WTC11 (cell line): ENCODE measurements around the gene LYRM1.

Experiments
- ATF3 ChIP-seq: sonication (generic); formaldehyde crosslinking; conservative IDR thresholded peaks from 2 replicates; pipeline ENCODE4 v1.8.1; 2022; ENCODE audit warnings: mild to moderate bottlenecking, missing genetic modification reagents
- ATF6 ChIP-seq: sonication (generic); formaldehyde crosslinking; IDR thresholded peaks from 2 replicates; pipeline ENCODE4 v1.8.1; 2023; ENCODE audit warnings: mild to moderate bottlenecking, missing genetic modification reagents
- CTCF ChIP-seq: fragments of 200-600 bp; IDR thresholded peaks from 2 replicates; pipeline ENCODE4 v1.8.0; 2022; ENCODE audit warnings: antibody characterized with exemption
- ESRRA ChIP-seq: sonication (generic); formaldehyde crosslinking; IDR thresholded peaks from 2 replicates; pipeline ENCODE4 v1.8.1; 2022; ENCODE audit warnings: mild to moderate bottlenecking, missing genetic modification reagents, borderline replicate concordance
- HMGXB4 ChIP-seq: sonication (generic); formaldehyde crosslinking; IDR thresholded peaks from 2 replicates; pipeline ENCODE4 v1.8.1; 2023; ENCODE audit warnings: mild to moderate bottlenecking, moderate library complexity, missing genetic modification reagents
- IRF1 ChIP-seq: sonication (generic); formaldehyde crosslinking; IDR thresholded peaks from 2 replicates; pipeline ENCODE4 v1.8.0; 2023; ENCODE audit warnings: missing genetic modification reagents
- JUN ChIP-seq: sonication (generic); formaldehyde crosslinking; IDR thresholded peaks from 2 replicates; pipeline ENCODE4 v1.8.0; 2023; ENCODE audit warnings: mild to moderate bottlenecking, missing genetic modification reagents
- MLX ChIP-seq: sonication (generic); formaldehyde crosslinking; IDR thresholded peaks from 2 replicates; pipeline ENCODE4 v1.8.1; 2023; ENCODE audit warnings: mild to moderate bottlenecking, missing genetic modification reagents, moderate library complexity
- NR1H2 ChIP-seq: sonication (generic); formaldehyde crosslinking; IDR thresholded peaks from 2 replicates; pipeline ENCODE4 v1.9.0; 2021; ENCODE audit warnings: mild to moderate bottlenecking, moderate library complexity, missing genetic modification reagents
- SMAD4 ChIP-seq: sonication (generic); formaldehyde crosslinking; IDR thresholded peaks from 2 replicates; pipeline ENCODE4 v1.8.0; 2022; ENCODE audit warnings: mild to moderate bottlenecking, missing genetic modification reagents

- TF ChIP-seq CTCF (no peak), JUN (CRISPR knock-in tag) (no peak), ATF6 (CRISPR knock-in tag) (no peak), HMGXB4 (CRISPR knock-in tag) (no peak), ATF3 (CRISPR knock-in tag) (no peak), IRF1 (CRISPR knock-in tag) (no peak), MLX (CRISPR knock-in tag) (no peak), ESRRA (no peak), SMAD4 (CRISPR knock-in tag) (no peak), NR1H2 (CRISPR knock-in tag) (no peak)
Observed at GRCh38 chr16:20859229-20859628, 41.3 kb upstream of the LYRM1 start.
